ENCODE data around the gene ASNSD1. TPM values are rescaled to one million over a fixed set of nuclear protein-coding genes. Genes with fewer than 3 reads are reported as not detected.

ASNSD1 gene
- total RNA-seq, 1 experiment from 2014 or later, result 33.7 TPM

GRCh38 chr2:189696223-189696622, 35.0 kb downstream of the ASNSD1 start:
- DNase-seq (no peak), ATAC-seq (no peak)
- no peaks in the 10 kb centered on the region for H3F3A ChIP-seq (ENCODE audit: low read length, unreplicated experiment)
- no peaks in the 10 kb centered on the region for H3K27me3 ChIP-seq (ENCODE audit: low read length)
- no peak for TF ChIP-seq EZH2 (IDR thresholded peaks at IDR 0.05; ENCODE audit: low read length, unreplicated experiment)
- TF ChIP-seq EZH2phosphoT487 (IDR thresholded peaks at IDR 0.05; ENCODE audit: borderline replicate concordance, low read length), result no peak
- BruUV-seq (replicated peaks), result no TSS peak
- ChIA-PET POLR2A (ENCODE audit: unreplicated experiment) (no interaction called here), CTCF (interaction anchor here (1.6 kb wide), 1 partner anchor 35 kb away, joined by 8 read pairs; the partner anchor contains the start of gene ASNSD1)
- no peaks in the 10 kb centered on the region for H3K79me2 ChIP-seq (ENCODE audit: low read length)
- no peak overlapping the region for H3K4me2 ChIP-seq (ENCODE audit: low read length)
- H3K4me3 ChIP-seq (ENCODE audit: low read length), result no peak overlapping the region
- H3K27ac ChIP-seq (ENCODE audit: low read length), result no peak overlapping the region
- H3K9me2 ChIP-seq (replicated peaks; ENCODE audit: low read length), result no peaks in the 10 kb centered on the region
- H3K36me3 ChIP-seq (ENCODE audit: low read depth, low read length), result no peaks in the 10 kb centered on the region
- H4K20me1 ChIP-seq (ENCODE audit: low read length), result no peaks in the 10 kb centered on the region
- intact Hi-C loops (cut with micrococcal nuclease), result no loop called here
- no peak overlapping the region for H3K9ac ChIP-seq (ENCODE audit: low read length)
- no peaks in the 10 kb centered on the region for H3K9me3 ChIP-seq (ENCODE audit: low read length)
- H2AFZ ChIP-seq (ENCODE audit: low read length), result no peak overlapping the region
- H3K4me1 ChIP-seq (ENCODE audit: insufficient read depth, low read length), result no peaks in the 10 kb centered on the region

- Histone ChIP-seq H3K4me3 (ENCODE audit: low read length) (no peak overlapping the region), H3K36me3 (ENCODE audit: low read depth, low read length) (no peaks in the 10 kb centered on the region), H3F3A (ENCODE audit: low read length, unreplicated experiment) (no peaks in the 10 kb centered on the region), H3K4me1 (ENCODE audit: insufficient read depth, low read length) (no peaks in the 10 kb centered on the region), H3K4me2 (ENCODE audit: low read length) (peak overlapping the region; percentile 15; the same call in 1 of the 2 replicates), H3K9me2 (replicated peaks; ENCODE audit: low read length) (no peaks in the 10 kb centered on the region), H2AFZ (ENCODE audit: low read length) (peak overlapping the region; percentile 47; the same call in 1 of the 2 replicates), H3K27me3 (ENCODE audit: low read length) (no peaks in the 10 kb centered on the region), H3K27ac (ENCODE audit: low read length) (no peak overlapping the region), H3K79me2 (ENCODE audit: low read length) (no peaks in the 10 kb centered on the region), H3K9me3 (ENCODE audit: low read length) (no peaks in the 10 kb centered on the region), H3K9ac (ENCODE audit: low read length) (no peak overlapping the region), H4K20me1 (ENCODE audit: low read length) (no peaks in the 10 kb centered on the region)
- POLR2A ChIA-PET (ENCODE audit: unreplicated experiment), result no interaction called here
- BruUV-seq (replicated peaks), result no TSS peak
- TF ChIP-seq EZH2 (IDR thresholded peaks at IDR 0.05; ENCODE audit: low read length, unreplicated experiment), result no peak
- TF ChIP-seq EZH2phosphoT487 (IDR thresholded peaks at IDR 0.05; ENCODE audit: borderline replicate concordance, low read length), result no peak
- TF ChIP-seq CTCF (conservative IDR thresholded peaks at IDR 0.05; ENCODE audit: low read depth, low read length), result peak; percentile 56
- intact Hi-C loops (cut with micrococcal nuclease), result loop anchor here (1.0 kb wide), 2 partner anchors 24 to 37 kb away; partner anchors contain the start of genes ANKAR and ASNSD1
- CTCF ChIA-PET, result interaction anchor here (1.0 kb wide), 1 partner anchor 38 kb away, joined by 5 read pairs; no protein-coding TSS in a partner anchor
- ATAC-seq, result peak; percentile 57; the same call in 1 of the 2 replicates
- peak; percentile 68 for DNase-seq
Observed at GRCh38 chr2:189698020-189698887, 37.0 kb downstream of the ASNSD1 start.

- no peak overlapping the region for H3K9ac ChIP-seq (ENCODE audit: low read length)
- no peak for ATAC-seq
- H3K9me2 ChIP-seq (replicated peaks; ENCODE audit: low read length), result no peaks in the 10 kb centered on the region
- no peak overlapping the region for H3K4me3 ChIP-seq (ENCODE audit: low read length)
- no peaks in the 10 kb centered on the region for H3K9me3 ChIP-seq (ENCODE audit: low read length)
- no TSS peak for BruUV-seq (replicated peaks)
- TF ChIP-seq CTCF (conservative IDR thresholded peaks at IDR 0.05; ENCODE audit: low read depth, low read length), result no peak
- no peak for TF ChIP-seq EZH2phosphoT487 (IDR thresholded peaks at IDR 0.05; ENCODE audit: borderline replicate concordance, low read length)
- TF ChIP-seq EZH2 (IDR thresholded peaks at IDR 0.05; ENCODE audit: low read length, unreplicated experiment), result no peak
- no peaks in the 10 kb centered on the region for H3K27me3 ChIP-seq (ENCODE audit: low read length)
- H3F3A ChIP-seq (ENCODE audit: low read length, unreplicated experiment), result no peaks in the 10 kb centered on the region
- POLR2A ChIA-PET (ENCODE audit: unreplicated experiment), result no interaction called here
- CTCF ChIA-PET, result no interaction called here
- H3K4me1 ChIP-seq (ENCODE audit: insufficient read depth, low read length), result no peaks in the 10 kb centered on the region
- no peaks in the 10 kb centered on the region for H4K20me1 ChIP-seq (ENCODE audit: low read length)
- no peak overlapping the region for H3K4me2 ChIP-seq (ENCODE audit: low read length)
- H3K79me2 ChIP-seq (ENCODE audit: low read length), result no peaks in the 10 kb centered on the region
- H2AFZ ChIP-seq (ENCODE audit: low read length), result no peak overlapping the region
- DNase-seq, result no peak
- H3K36me3 ChIP-seq (ENCODE audit: low read depth, low read length), result no peaks in the 10 kb centered on the region
- no peak overlapping the region for H3K27ac ChIP-seq (ENCODE audit: low read length)
- intact Hi-C loops (cut with micrococcal nuclease), result no loop called here
Observed at GRCh38 chr2:189700681-189701080, 39.4 kb downstream of the ASNSD1 start.
